ENCODE measurements around the gene PTPN1.

DNA sequence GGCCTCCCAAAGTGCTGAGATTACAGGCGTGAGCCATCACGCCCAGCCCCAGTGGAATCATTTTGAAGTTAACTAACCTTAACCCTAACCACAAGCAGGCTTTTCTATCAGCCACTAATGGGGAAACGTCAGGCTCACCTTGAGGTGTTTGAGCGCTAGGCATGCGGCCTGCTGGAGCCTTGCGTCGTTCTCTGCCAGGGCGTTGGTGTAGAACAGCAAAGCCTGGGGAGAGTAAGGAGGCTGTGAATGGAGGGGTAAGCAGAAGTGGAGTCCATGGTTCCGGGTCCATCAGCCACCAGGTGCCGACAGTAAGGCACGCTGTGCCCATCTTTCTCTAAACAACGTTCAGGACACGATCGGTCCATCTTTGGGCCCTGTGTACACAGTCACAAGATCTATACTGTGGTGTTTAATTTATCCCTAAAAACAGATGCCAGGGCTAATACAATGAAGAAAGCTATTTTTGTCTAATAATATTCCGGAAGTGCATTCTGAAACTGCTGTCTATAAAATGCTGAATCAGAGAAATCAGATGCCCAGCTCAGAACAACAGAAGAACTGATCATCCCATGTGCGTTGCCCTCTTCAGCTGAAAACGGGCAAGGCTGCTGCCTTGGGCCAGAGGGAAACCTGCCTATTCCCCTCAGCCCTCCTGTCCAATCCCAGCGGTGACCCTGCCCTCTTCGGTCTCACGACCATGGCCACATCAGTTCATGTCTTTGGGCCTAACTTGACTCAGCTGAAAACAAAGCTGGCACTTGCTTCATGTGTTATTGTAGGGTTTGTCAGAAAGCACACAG lies 79.6 kb downstream of the PTPN1 start:
- TF ChIP-seq YY1 (IDR thresholded peaks at IDR 0.05; ENCODE audit: low read depth) (no peak), CTCF (IDR thresholded peaks at IDR 0.05) (no peak), JUND (IDR thresholded peaks at IDR 0.05) (no peak), GABPA (IDR thresholded peaks at IDR 0.05; ENCODE audit: low read depth) (no peak), EP300 (IDR thresholded peaks at IDR 0.05; ENCODE audit: borderline replicate concordance in 1 of 2, low read depth in 1 of 2, low read length in 1 of 2) (no peak), ELF1 (IDR thresholded peaks at IDR 0.05) (no peak), MAX (IDR thresholded peaks at IDR 0.05; ENCODE audit: low read depth) (no peak), TAF1 (IDR thresholded peaks at IDR 0.05; ENCODE audit: borderline replicate concordance, low read depth, low read length) (no peak), RFX5 (IDR thresholded peaks at IDR 0.05; ENCODE audit: low read length) (no peak)
- TF ChIP-seq, protein P1, sequence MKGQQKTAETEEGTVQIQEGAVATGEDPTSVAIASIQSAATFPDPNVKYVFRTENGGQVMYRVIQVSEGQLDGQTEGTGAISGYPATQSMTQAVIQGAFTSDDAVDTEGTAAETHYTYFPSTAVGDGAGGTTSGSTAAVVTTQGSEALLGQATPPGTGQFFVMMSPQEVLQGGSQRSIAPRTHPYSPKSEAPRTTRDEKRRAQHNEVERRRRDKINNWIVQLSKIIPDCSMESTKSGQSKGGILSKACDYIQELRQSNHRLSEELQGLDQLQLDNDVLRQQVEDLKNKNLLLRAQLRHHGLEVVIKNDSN (IDR thresholded peaks at IDR 0.05; ENCODE audit: borderline replicate concordance, low read depth): no peak
- TF ChIP-seq, protein P2, sequence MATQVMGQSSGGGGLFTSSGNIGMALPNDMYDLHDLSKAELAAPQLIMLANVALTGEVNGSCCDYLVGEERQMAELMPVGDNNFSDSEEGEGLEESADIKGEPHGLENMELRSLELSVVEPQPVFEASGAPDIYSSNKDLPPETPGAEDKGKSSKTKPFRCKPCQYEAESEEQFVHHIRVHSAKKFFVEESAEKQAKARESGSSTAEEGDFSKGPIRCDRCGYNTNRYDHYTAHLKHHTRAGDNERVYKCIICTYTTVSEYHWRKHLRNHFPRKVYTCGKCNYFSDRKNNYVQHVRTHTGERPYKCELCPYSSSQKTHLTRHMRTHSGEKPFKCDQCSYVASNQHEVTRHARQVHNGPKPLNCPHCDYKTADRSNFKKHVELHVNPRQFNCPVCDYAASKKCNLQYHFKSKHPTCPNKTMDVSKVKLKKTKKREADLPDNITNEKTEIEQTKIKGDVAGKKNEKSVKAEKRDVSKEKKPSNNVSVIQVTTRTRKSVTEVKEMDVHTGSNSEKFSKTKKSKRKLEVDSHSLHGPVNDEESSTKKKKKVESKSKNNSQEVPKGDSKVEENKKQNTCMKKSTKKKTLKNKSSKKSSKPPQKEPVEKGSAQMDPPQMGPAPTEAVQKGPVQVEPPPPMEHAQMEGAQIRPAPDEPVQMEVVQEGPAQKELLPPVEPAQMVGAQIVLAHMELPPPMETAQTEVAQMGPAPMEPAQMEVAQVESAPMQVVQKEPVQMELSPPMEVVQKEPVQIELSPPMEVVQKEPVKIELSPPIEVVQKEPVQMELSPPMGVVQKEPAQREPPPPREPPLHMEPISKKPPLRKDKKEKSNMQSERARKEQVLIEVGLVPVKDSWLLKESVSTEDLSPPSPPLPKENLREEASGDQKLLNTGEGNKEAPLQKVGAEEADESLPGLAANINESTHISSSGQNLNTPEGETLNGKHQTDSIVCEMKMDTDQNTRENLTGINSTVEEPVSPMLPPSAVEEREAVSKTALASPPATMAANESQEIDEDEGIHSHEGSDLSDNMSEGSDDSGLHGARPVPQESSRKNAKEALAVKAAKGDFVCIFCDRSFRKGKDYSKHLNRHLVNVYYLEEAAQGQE (IDR thresholded peaks at IDR 0.05; ENCODE audit: low read depth, low read length): no peak
